Hippocampal formation (tissue), 2 donors: ENCODE data around the gene TAS2R9.
A peak's percentile ranks its signal among the peaks of the same experiment; 100 is the strongest.
"Not testable (repeated sequence)": the region's sequence is repeated elsewhere in the genome, so short reads cannot be mapped to it uniquely, and the experiment has no call there.

Source experiments
- DNase-seq, 2 donors: peaks; one replicate each; lab custom pipeline; 2025; lab: John Stamatoyannopoulos, UW

The TAS2R9 gene

GRCh38 chr12:10810068-10810467 lies at the start of gene TAS2R9:
Gene TAS2R9, minus strand, starts transcription at chr12:10810168. Its CDS starts 93 bp downstream, at chr12:10810075.
- DNase-seq = no peak

- DNase-seq = no peak
These were observed 45.8 kb upstream of the TAS2R9 start for GRCh38 chr12:10855807-10856206.

- no peak for DNase-seq
These were observed 43.8 kb upstream of the TAS2R9 start for GRCh38 chr12:10853776-10854175.

- DNase-seq = no peak
These were observed 41.4 kb upstream of the TAS2R9 start for GRCh38 chr12:10851243-10851858.

GRCh38 chr12:10849425-10849878 lies 39.5 kb upstream of the TAS2R9 start, which contains the start of gene PRR4:
Gene PRR4, minus strand, starts transcription at chr12:10849475. Its CDS starts 38 bp downstream, at chr12:10849437.
- DNase-seq = no peak

GRCh38 chr12:10847744-10848143 lies 37.8 kb upstream of the TAS2R9 start:
- DNase-seq = no peak

- DNase-seq = no peak
These were observed 32.9 kb upstream of the TAS2R9 start for GRCh38 chr12:10842862-10843261.

GRCh38 chr12:10838461-10838860 lies 28.5 kb upstream of the TAS2R9 start:
- DNase-seq = no peak

- no peak for DNase-seq
These were observed 20.0 kb upstream of the TAS2R9 start for GRCh38 chr12:10829994-10830393.

- DNase-seq = no peak
These were observed 16.3 kb upstream of the TAS2R9 start, which contains the start of gene TAS2R10 for GRCh38 chr12:10826258-10826657. Gene TAS2R10, minus strand, starts transcription at chr12:10826358. Its CDS starts 89 bp downstream, at chr12:10826269.

- no peak for DNase-seq
These were observed 15.0 kb upstream of the TAS2R9 start for GRCh38 chr12:10824957-10825356.

GRCh38 chr12:10811883-10812536 lies 2.0 kb upstream of the TAS2R9 start:
- no peak for DNase-seq

GRCh38 chr12:10807186-10807585 lies 2.8 kb downstream of the TAS2R9 start, which contains the start of gene TAS2R8:
Gene TAS2R8, minus strand, starts transcription at chr12:10807286. Its CDS starts 306 bp downstream, at chr12:10806980.
- DNase-seq = no peak

GRCh38 chr12:10802587-10802986 lies 7.4 kb downstream of the TAS2R9 start, which contains the start of gene TAS2R7:
Gene TAS2R7, minus strand, starts transcription at chr12:10802627. Its CDS starts 57 bp downstream, at chr12:10802570.
- DNase-seq = no peak

GRCh38 chr12:10801741-10802140 lies 8.2 kb downstream of the TAS2R9 start:
- no peak for DNase-seq

GRCh38 chr12:10794222-10794621 lies 15.7 kb downstream of the TAS2R9 start:
- DNase-seq = no peak

GRCh38 chr12:10791769-10792168 lies 18.2 kb downstream of the TAS2R9 start:
- DNase-seq = not testable (repeated sequence)

GRCh38 chr12:10783252-10783651 lies 26.7 kb downstream of the TAS2R9 start:
- no peak for DNase-seq

GRCh38 chr12:10779103-10779502 lies 30.9 kb downstream of the TAS2R9 start:
- no peak for DNase-seq

- DNase-seq = peak in 1 of 2 donors; percentile 14
These were observed 38.7 kb downstream of the TAS2R9 start for GRCh38 chr12:10771132-10771733.

GRCh38 chr12:10759657-10760056 lies 50.3 kb downstream of the TAS2R9 start:
- DNase-seq = no peak
